WI38 (cell line): ENCODE data around the gene PLVAP.

Source experiments
- H3K4me3 ChIP-seq: 2 replicates; pipeline ENCODE4 v1.5.1; 2011; ENCODE audit warnings: low read depth, mild to moderate bottlenecking, control low read depth, low read length
- CTCF ChIP-seq: IDR thresholded peaks from 2 replicates; pipeline ENCODE4 v1.5.1; 2012; ENCODE audit warnings: low read depth, mild to moderate bottlenecking, control low read depth, low read length

Gene PLVAP

DNA sequence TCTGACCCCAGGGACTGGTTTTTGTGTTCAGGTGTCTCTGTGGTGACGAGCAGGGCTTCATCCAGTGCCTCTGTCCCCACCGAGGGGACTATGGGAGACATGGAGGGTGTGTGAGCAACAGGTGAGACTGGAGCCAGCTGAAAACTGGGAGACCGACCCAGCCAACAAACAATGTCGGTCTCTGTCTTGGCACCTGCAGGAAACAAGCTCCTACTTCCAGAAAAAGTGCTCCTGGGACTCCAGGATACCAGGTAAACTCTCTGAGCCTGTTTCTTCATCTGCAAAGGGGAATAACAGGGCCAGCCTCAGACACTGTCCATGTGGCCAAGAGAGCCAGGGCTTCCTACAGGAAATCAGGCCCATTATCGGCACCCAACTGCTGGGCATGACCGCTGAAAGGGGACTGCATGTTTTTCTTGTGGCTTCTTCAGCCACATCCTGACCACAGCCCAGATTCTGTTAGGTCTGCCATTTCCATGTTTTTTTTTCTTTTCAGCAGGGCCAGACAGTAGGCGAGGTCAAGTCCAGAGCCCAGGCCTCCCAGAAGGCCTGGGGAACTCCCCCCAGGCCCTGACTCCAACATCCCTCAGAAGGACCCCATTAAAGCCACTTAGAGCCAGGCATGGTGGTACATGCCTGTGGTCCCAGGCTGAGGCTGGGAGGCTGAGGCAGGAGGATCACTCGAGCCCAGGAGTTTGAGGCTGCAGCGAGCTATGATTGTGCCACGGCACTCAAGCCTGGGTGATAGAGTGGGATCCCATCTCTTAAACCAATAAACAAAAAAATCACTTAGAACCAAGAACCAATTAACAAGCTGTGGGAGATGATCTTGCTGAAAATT lies 29.1 kb upstream of the PLVAP start:
- TF ChIP-seq CTCF: no peak
- H3K4me3 ChIP-seq: no peak overlapping the region

DNA sequence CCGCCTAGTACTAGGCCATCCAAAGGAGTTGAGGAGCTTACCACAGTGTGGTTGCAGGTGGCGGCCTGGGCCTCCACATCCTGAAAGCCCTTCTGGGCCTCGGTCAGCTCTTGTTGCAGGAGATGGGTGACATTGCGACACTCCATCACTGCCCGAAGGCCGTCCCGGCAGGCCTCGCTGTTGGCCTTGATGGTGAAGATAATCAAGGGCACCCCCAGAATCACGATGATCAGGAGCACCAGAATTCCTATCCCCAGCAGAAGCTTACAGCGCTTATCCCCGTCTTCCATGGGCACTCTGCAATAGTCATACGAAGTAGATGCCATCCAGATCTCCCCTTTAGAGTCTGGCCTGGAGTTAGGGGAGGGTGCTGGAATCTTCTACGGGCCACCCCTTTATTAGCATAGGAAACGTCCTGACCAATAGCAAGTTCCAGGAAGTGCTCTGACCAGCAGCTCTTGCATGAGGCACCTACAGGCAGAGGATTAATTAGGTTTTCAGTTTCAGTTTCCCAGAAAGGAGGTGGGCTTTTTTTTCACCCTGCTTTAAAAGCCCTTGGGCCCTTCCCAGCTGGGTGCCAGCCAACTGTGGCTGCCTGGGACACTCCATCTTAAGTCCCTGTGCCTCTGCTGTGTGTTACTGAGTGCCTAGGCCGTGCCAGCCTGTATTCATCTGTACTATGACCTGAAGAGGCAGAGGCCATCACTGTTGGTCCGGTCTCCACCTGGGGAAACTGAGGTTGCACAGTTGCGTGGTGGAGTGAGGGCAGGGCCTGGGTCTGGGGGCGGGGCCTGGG lies 28.3 kb upstream of the PLVAP start, which contains the start of gene BST2:
Gene BST2, minus strand, starts transcription at position 381 of the 796 bp plus-strand sequence. Its CDS starts 55 bp downstream, at position 326.
- no peak for TF ChIP-seq CTCF
- no peak within 1 kb of the TSS for H3K4me3 ChIP-seq

DNA sequence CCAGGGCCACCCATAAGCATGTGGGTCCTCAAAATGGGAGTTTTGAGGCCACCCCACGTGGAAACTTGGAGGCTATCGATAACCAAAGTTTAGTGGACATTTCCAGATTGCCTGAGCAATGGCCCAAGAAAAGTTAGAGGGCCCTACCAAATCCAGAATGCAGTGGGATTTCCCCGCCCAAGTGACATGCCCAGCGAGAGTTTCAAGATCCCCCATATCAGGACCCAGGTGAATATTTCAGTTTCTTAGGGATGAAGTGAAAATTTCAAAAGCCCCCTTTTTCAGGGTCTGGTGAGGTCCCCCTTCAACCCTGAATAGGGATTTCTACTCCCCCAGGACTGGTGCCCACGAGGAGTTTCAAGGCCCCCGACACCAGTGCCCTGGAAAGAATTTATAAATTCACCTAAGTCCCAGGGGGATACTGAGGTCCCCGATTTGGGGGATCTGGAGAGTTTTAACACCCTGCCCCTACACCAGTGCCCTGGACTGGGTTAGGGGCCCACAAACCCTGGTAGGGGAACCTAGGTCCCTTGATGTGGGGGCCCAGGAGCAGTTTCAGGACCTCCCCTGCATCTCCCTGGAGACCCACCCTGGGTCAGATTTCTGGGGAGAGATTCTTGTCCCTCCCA lies 27.6 kb upstream of the PLVAP start:
- TF ChIP-seq CTCF: no peak
- no peak overlapping the region for H3K4me3 ChIP-seq

- TF ChIP-seq CTCF: no peak
- H3K4me3 ChIP-seq: no peak overlapping the region
These were observed 26.9 kb upstream of the PLVAP start for GRCh38 chr19:17404015-17404414.

- TF ChIP-seq CTCF: no peak
- H3K4me3 ChIP-seq: no peak overlapping the region
These were observed 26.1 kb upstream of the PLVAP start for GRCh38 chr19:17402982-17403855.

DNA sequence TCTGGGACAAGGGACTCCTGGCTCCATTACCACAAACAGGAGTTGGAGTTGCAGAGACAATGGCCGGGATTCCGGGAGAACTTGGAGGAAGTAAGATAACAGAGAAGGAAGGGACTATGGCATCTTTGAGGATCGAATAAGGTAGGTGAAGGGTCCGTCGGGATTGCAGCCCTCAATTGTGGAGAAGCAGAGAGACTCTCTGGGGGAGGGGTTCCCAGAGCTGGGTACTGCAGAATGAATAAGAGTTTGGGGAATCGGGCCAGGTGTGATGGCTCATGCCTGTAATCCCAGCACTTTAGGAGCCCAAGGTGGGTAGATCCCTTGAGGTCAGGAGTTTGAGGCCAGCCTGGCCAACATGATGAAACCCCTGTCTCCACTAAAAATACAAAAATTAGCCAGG lies 24.5 kb upstream of the PLVAP start:
- no peak for TF ChIP-seq CTCF

More for the DNA sequence above, 24.5 kb upstream of the PLVAP start:
- no peak overlapping the region for H3K4me3 ChIP-seq
